Retinal pigment epithelial cell (primary cell): ENCODE data around the gene FOSL1.

Source experiments
- DNase-seq: peaks from one replicate; pipeline ENCODE4 v3.0.0-alpha.2; 2010; ENCODE audit warnings: low read depth
- H3K4me3 ChIP-seq: 2 replicates; pipeline ENCODE4 v1.5.1; 2011; ENCODE audit warnings: mild to moderate bottlenecking, low read length, control low read depth, moderate library complexity
- CTCF ChIP-seq: conservative IDR thresholded peaks from 2 replicates; pipeline ENCODE4 v1.5.1; 2011; ENCODE audit warnings: low read depth, low read length, control low read depth, inconsistent platforms

Gene FOSL1

GRCh38 chr11:65900125-65900898, at the start of gene FOSL1:
Gene FOSL1 (minus strand): TSS chr11:65900388. CDS start chr11:65900339, 49 bp downstream.
- TF ChIP-seq CTCF, result no peak
- peak within 1 kb of the TSS; percentile 88 for H3K4me3 ChIP-seq
- peak; percentile 85 for DNase-seq

GRCh38 chr11:65947603-65948125, 47.5 kb upstream of the FOSL1 start:
- DNase-seq, result no peak
- no peak for TF ChIP-seq CTCF
- no peak overlapping the region for H3K4me3 ChIP-seq

- DNase-seq, result no peak
- no peak overlapping the region for H3K4me3 ChIP-seq
- TF ChIP-seq CTCF, result no peak
Observed at GRCh38 chr11:65947133-65947532, 46.9 kb upstream of the FOSL1 start.

GRCh38 chr11:65946655-65947054, 46.5 kb upstream of the FOSL1 start:
- DNase-seq, result no peak
- no peak overlapping the region for H3K4me3 ChIP-seq
- no peak for TF ChIP-seq CTCF

- no peak overlapping the region for H3K4me3 ChIP-seq
- DNase-seq, result no peak
- no peak for TF ChIP-seq CTCF
Observed at GRCh38 chr11:65945941-65946558, 45.9 kb upstream of the FOSL1 start.

GRCh38 chr11:65945430-65945911, 45.3 kb upstream of the FOSL1 start, which contains the start of gene TSGA10IP:
Gene TSGA10IP (plus strand): TSS chr11:65945480. CDS start chr11:65945676, 196 bp downstream.
- DNase-seq, result no peak
- no peak for TF ChIP-seq CTCF
- H3K4me3 ChIP-seq, result no peak within 1 kb of the TSS
